GM19099 (cell line): ENCODE data around the gene ZNF180.

Experiments
- POLR2A ChIP-seq: IDR thresholded peaks from 3 replicates; pipeline ENCODE4 v1.6.1; 2011; ENCODE audit warnings: low read depth; ENCODE audit not compliant: insufficient read length; ENCODE audit errors: extremely low read depth

The ZNF180 gene

DNA sequence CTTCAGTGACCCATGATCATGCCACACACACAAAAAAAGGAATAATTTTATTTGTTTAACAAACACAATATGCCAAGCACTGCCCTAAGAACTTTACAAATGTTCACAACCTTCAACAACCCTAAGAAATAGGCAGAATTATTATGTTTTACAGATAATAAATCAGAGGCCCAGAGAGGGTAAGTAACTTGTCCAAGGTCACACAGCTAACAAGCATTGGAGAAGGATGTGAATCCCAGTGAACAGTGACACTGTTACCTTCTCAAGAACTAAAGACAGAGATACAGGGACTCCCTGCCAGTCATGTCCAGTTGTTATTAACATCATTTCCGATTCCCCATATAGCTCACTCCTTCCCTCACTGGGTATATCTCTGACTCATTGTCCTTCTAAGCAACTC lies 15.6 kb upstream of the ZNF180 start:
- TF ChIP-seq POLR2A: no peak

DNA sequence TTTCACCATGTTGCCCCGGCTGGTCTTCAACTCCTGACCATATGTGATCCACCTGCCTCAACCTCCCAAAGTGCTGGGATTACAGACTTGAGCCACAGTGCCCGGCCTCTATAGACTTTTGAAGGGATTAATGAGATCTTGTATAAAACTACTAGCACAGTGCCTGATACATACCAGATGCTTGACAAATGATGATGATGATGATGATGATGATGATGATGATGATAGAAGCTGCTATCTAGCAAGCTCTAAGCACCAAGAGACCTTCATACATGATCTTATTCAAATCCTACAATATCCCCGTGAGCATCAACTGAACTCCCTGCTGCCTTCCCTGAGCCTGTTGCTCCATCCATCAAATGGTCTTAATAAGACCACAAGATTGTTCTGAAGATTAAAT lies 14.7 kb upstream of the ZNF180 start:
- TF ChIP-seq POLR2A: no peak

DNA sequence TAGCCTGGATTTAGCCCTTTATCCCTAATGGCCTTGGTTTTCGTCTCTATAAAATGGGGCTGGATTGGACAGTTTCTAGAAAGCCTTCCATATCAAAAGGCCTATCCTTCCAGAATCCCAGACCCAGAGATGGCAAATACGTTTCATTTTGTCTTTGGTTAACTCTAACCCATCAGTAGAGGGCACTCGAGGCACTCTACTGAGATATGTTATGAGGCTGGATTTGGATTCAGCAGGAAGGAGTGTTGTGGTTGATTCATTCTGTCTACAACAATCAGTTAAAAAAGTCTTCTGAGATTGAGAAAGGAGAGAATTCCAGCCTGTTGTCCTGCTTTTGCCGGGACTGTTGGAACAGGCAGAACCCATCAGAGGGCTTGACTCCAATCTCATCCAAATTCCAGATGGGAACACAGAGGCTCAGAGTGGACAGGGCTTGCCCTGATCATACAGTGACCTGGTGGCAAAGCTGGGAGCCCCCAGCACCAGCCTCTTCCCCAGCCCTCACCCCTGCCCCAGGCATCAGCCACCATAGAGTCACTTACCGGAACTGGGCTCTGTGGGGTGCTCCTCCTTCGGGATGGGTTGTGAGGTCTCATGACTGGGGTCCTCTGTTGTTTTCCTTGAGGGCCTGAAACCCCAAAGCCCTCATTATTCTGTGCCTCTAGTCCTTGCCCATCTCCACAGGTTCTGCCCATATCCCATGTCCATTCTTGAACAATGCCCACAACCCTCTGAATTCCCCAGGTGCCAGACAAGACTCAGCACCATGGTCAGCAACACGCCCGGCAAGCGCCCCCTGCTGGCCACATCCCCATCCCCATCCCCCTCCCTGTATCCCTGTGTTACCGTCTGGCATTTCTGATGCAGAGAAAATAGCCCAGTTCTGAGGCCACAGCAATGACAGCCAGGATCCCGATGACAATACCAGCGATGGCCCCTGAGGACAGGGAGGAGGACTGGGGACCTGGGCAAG lies 12.3 kb upstream of the ZNF180 start:
- TF ChIP-seq POLR2A: no peak

DNA sequence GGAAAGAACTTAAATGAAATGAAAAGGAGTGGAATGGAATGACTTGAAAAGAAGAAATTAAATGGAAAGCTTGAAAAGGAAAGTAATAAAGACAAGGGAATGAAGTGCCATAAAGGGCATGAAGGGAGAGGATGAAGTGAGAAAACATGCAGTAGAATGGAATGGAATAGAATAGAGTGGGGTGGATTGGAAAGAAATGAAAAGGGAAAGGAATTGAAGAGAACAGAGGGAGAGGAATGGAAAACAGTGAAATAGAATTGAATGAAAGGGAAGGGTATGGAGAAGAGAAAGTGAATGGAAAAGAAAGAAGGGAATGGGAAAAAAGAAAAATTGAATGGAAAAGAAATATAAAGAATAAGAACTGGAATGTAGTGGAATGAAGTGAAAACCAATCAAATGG lies 9.2 kb upstream of the ZNF180 start:
- TF ChIP-seq POLR2A: no peak

DNA sequence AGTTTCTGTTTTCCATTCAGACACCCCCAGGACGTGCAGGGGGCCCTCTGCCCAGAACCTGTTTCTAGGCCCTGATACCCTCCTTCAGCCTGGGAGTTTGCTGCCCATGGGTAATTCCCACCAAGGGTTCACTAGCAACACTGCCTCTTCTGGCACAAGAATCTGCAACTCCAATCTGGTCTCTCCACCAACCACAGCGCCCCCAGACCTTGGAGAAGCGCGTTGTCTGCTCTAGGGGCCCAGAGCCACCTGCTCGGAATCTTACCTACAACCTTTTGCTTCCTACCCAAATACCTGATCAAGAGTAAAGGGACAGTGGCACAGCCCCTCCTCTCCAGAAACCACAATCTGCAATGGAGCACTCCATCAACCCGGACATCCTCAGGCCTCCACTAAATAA lies 763 bp downstream of the ZNF180 start:
- TF ChIP-seq POLR2A: no peak

DNA sequence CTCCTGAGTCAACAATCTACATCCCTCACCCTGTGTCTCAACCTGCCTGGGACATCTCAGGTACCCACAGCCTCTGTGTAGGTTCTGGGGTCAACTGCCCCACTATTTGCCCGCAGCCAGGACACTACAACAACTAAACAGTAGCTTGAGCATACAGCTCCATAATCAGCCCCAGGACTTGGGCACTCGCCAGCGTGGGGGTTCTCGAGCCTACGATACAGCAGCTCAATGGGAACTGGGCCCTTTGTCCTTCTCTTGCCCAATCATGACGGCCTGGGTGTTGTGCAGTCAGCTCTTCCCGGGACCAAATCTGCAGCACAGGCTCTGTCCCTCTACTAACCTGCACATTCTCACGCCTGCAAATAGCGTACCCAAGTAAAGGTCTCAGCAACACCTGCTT lies 1.3 kb downstream of the ZNF180 start:
- no peak for TF ChIP-seq POLR2A

DNA sequence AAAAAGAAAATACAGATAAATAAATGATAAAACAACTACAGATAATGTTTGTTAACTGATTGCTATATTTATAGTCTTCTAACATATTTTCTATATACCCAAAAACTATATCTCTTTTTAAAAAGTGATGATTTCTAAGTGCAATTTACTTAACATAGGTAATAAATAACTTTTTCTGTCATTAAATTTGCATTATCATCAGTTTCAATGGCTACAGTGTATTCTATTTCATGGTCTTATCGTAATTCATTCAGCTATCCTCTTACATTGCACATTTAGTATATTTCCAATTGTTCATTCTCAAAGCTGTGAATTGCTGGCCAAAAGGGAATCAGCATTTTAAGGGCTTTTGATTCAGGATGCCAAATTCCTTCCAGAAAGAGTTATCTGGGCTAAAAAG lies 3.6 kb downstream of the ZNF180 start:
- no peak for TF ChIP-seq POLR2A

DNA sequence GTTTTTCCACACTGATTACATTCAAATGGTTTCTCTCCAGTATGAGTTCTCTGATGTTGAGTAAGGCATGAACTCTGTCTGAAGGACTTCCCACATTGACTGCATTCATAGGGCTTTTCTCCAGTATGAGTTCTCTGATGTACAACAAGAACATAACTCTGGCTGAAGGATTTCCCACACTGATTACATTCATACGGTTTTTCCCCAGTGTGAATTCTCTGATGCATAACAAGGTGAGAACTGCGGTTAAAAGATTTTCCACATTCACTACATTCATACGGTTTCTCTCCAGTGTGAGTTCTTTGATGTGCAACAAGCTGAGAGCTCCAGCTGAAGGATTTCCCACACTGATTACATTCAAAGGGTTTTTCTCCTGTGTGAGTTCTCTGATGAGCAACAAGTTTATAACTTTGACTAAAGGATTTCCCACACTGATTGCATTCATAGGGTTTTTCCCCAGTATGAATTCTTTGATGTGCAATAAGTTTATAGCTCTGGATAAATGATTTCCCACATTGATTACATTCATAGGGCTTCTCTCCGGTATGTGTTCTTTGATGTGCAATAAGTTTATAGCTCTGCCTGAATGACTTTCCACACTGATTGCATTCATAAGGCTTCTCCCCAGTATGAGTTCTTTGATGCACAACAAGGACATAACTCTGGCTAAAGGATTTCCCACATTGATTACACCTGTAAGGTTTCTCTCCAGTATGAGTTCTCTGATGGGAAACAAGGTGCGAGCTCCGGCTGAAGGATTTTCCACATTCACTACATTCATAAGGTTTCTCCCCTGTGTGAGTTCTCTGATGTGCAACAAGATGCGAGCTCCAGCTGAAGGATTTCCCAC lies 23.5 kb downstream of the ZNF180 start:
- TF ChIP-seq POLR2A: no peak

DNA sequence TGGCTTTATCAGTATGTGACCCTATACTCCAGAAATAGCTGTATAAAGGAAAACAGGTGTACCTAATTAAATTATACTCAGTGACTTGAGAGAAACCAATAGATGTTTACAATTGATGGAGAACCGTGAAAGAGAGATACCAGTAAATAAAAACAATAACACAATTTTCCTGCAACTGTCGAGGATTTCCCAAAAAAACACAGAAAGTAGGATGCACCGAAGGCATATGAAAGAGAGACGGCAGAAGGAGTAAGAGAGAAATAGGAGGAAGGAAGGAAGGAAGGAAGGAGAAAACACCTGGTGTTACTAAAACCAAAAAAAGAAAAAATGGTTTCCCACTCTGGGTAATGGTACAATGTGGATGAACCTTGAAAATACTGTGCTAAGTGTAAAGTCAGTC lies 45.2 kb downstream of the ZNF180 start:
- no peak for TF ChIP-seq POLR2A

DNA sequence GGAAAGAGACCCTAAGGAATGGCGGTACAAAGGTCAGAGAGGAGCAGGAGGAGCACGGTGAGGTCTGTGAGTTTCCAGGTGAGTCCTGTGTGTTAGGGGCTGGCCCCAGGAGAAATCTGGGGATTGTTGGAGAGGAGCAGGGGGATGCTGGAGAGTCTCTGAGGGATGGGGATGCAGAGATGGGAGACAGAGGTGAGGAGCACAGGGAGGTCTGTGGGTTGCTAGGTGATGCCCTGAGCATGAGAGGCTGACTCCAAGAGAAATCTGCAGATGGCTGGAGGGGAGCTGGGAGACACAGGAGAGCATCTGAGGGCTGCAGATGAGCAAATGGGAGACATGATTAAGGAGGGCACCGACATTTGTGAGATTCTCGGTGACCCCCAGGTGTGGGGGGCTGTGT lies 48.0 kb downstream of the ZNF180 start:
- no peak for TF ChIP-seq POLR2A

DNA sequence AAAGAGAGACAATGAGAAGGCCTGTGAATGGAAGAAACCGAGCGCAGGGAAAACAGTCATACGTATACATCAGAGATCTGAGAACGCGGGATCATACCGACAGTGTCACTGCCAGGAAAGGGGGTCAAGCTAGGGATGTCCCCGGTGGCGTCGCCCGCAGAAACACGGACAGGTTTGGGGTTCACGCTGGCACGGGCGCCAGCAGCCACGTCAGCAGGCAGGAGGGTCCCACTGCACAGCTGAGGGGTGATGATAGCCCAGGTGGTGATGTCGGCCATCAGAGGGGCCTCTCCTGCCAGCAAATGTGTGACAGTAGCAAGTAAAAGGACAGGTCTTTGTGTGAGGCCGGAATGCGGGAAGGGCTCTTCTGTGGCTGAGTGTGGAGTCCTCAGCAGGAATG lies 48.6 kb downstream of the ZNF180 start:
- no peak for TF ChIP-seq POLR2A

DNA sequence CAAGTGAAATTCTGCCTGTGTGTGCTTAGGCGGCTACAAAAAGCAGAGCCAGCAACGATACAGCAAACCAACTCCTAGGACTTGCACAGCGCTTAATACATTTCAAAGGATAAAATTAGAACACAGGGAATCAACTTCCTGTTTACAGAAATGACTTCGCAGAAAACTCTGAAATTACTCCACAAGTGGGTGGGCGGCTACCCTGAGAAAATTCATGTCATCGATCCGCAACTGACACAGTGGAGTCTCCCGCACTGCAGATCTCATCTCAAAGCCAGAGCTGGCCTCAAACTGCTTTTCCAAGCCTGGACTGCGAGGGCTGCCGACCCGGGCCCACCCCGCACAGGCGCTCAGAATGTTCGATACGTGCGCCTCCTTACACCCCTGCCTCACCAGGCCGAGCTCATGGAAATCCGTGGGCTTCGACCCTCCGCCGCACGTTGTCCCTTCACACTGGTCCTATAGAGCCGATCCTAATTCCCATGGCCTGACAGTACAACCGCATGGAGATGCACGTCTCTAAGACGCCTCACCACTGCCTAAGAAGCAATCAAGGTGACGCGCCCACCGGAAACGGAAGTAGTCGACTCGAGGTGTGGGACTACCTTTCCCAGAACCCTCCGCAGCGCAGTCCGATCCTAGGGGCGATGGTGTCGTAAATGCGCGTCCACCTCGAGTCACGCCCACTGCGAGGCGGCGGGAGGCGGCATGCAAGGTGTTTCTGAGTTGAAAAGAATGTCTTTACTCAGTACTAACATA lies 52.2 kb downstream of the ZNF180 start, which contains the start of gene ZNF229:
Gene ZNF229, minus strand, starts transcription at position 557 of the 759 bp plus-strand sequence. CDS start 5,625 bp downstream, outside the sequence.
- peak; percentile 16 for TF ChIP-seq POLR2A

DNA sequence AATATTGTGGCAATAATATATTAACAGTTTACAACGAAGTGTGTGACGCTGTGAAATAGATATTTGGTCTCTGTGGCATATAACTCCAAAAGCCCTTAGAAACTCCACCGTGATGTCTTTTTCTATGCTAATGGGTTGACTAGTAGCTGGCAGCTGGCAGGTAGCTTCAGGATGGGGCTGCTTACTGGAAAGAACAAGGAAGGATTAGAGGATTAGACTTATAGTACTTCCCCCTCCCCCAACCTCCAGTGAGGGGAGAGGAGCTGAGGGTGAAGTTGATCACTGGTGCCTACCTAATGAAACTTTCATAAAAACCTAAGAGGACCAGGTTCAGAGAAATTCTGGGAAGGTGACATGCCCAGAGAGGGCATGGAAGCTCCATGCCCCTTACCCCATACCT lies 61.9 kb downstream of the ZNF180 start:
- no peak for TF ChIP-seq POLR2A

DNA sequence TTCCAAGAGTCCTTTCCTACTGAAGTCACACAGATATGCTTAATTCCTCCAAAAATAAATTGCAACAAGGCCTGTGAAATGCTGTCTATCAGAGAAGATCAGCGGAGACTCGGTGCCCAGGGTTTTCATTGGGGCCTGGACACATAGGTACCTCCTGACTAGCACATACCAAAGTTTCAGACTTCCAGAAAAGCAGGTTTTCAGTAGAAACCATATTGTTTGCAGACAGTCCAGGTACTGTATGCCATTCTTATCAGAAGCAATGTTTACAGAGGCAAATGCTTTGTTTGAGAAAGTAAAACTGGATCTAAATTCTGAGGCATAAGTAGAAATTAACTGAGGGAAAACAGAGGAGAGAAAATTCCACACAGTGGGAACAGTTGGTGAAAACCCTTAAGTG lies 64.9 kb downstream of the ZNF180 start:
- no peak for TF ChIP-seq POLR2A

DNA sequence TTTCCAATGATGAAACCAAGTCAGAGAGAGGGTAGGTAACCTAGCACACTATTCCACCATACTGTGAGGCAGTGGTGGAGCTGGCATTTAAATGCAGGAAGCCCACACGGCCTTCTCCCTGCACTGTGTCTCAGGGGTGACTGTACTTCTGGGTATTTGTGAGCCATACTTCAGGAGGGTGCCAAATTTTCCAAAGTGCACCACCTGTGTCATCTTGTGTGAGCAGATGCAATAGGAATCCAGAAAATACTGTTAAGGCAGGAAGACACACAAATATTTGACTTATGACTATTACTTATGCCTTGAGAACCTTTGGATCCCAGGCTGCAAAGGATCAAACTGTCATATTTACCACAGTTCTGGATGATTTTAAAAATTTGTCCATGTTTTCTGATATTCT lies 69.4 kb downstream of the ZNF180 start:
- TF ChIP-seq POLR2A: no peak
